ENCODE data around the gene LRRIQ1.
"Not testable (repeated sequence)": the region's sequence is repeated elsewhere in the genome, so short reads cannot be mapped to it uniquely, and the experiment has no call there.

The LRRIQ1 gene

DNA sequence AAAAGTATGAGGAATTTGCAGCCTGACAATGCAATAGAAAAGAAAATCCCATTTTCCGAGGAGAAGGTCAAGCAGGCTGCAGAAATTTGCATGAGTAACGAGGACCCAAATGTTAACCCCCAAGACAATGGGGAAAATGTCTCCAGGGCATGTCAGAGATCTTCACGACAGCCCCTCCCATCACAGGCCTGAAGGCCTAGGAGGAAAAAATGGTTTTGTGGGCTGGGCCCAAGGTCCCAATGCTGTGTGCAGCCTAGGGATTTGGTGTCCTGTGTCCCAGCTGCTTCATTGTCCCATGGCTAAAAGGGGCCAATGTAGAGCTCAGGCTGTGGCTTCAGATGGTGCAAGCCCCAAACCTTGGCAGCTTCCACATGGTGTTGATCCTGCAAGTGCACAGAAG lies 167.7 kb downstream of the LRRIQ1 start:
- not testable (repeated sequence) for DNase-seq (ENCODE audit: low read depth, low spot score)

GRCh38 chr12:85206543-85206942 lies 170.4 kb downstream of the LRRIQ1 start:
- DNase-seq (ENCODE audit: low read depth, low spot score) = no peak

DNA sequence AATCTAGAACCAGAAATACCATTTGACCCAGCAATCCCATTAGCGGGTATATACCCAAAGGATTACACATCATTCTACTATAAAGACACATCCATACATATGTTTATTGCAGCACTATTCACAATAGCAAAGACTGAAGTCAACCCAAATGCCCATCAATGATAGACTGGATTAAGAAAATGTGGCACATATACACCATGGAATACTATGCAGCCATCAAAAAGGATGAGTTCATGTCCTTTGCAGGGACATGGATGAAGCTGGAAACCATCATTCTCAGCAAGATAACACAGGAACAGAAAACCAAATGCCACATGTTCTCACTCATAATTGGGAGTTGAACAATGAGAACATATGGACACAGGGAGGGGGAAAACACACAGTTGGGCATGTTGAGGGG lies 188.2 kb downstream of the LRRIQ1 start:
- not testable (repeated sequence) for DNase-seq (ENCODE audit: low read depth, low spot score)

GRCh38 chr12:85225501-85225900 lies 189.3 kb downstream of the LRRIQ1 start:
- DNase-seq (ENCODE audit: low read depth, low spot score) = no peak

GRCh38 chr12:85237327-85237726 lies 201.2 kb downstream of the LRRIQ1 start:
- no peak for DNase-seq (ENCODE audit: low read depth, low spot score)

- DNase-seq (ENCODE audit: low read depth, low spot score) = no peak
Measured at GRCh38 chr12:85244561-85244960, 208.4 kb downstream of the LRRIQ1 start.

DNA sequence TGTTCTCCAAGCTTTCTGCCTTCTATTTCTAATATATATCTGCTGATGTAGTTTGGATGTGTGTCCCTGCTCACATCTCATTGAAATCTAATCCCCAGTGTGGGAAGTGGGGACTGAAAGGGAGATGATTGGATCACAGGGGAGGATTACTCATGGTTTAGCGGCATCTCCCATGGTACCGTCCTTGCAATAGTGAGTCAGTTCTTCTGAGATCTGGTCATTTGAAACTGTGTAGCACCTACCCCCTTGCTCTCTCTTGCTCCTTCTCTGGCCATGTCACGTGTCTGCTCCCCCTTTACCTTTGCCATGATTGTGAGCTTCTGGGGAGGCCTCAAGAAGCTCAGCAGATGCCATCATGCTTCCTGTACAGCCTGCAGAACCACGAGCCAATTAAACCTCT lies 217.7 kb downstream of the LRRIQ1 start:
- DNase-seq (ENCODE audit: low read depth, low spot score) = no peak

DNA sequence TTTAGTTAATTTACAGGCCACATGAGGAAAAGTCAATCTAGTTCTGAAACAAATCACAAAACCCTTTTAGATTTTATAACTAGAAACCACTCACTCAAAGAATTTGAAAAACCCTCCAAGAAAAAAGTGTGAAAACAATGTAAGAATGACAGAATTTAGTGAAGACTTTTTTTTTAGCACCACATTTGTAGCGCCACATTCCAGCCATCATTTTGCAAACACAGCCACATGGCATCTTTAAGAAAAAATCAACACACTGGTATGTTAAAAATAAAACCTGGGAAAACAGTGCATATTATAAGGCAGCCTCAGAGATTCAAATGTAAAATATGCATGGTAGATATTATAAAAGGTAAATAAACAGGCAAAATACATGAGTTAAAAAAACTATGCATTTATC lies 221.5 kb downstream of the LRRIQ1 start:
- no peak for DNase-seq (ENCODE audit: low read depth, low spot score)

- DNase-seq (ENCODE audit: low read depth, low spot score) = no peak
Measured at GRCh38 chr12:85260447-85260846, 224.3 kb downstream of the LRRIQ1 start.

- no peak for DNase-seq (ENCODE audit: low read depth, low spot score)
Measured at GRCh38 chr12:85260896-85261295, 224.7 kb downstream of the LRRIQ1 start.

- no peak for DNase-seq (ENCODE audit: low read depth, low spot score)
Measured at GRCh38 chr12:85266356-85266755, 230.2 kb downstream of the LRRIQ1 start.

GRCh38 chr12:85273381-85274314 lies 237.5 kb downstream of the LRRIQ1 start:
- DNase-seq (ENCODE audit: low read depth, low spot score) = no peak

DNA sequence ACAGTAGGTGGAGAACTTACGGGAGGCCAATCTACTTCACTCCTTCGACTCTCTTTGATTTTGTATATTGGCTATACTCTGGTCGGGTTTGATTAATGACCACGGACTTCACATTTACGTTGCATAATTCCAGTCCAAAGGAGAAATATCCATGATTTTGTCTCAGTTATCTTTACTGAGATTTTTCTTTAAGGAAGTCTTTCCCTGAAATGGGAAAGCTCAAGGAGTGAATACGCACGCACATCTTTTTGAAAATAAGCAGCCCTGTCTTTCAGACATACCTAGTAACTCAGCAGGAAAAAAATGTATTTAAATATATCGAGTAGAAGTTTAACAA lies 238.1 kb downstream of the LRRIQ1 start:
- DNase-seq (ENCODE audit: low read depth, low spot score) = no peak

GRCh38 chr12:85275374-85275773 lies 239.2 kb downstream of the LRRIQ1 start:
- DNase-seq (ENCODE audit: low read depth, low spot score) = no peak

DNA sequence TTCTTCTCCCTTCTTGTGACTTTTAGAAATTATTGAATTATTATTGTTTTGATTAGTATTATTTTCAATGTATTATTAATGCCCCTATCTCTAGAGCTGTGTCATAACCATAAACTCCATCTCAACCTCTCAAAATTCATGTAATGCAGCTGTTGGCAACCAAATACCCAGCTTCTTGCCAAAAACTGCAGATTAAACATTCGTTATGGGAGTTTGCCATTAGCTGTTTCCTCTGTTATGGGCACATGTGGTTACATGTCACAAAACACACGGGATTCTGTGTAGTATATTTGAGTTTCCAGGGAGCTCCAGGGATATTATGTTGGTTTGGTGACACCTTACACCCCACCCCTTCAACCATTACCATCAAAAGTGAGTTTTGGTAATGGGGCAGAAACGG lies 241.0 kb downstream of the LRRIQ1 start:
- DNase-seq (ENCODE audit: low read depth, low spot score) = no peak

GRCh38 chr12:85277900-85278597 lies 241.9 kb downstream of the LRRIQ1 start:
- no peak for DNase-seq (ENCODE audit: low read depth, low spot score)

- DNase-seq (ENCODE audit: low read depth, low spot score) = no peak
Measured at GRCh38 chr12:85278598-85279448, 242.7 kb downstream of the LRRIQ1 start.

DNA sequence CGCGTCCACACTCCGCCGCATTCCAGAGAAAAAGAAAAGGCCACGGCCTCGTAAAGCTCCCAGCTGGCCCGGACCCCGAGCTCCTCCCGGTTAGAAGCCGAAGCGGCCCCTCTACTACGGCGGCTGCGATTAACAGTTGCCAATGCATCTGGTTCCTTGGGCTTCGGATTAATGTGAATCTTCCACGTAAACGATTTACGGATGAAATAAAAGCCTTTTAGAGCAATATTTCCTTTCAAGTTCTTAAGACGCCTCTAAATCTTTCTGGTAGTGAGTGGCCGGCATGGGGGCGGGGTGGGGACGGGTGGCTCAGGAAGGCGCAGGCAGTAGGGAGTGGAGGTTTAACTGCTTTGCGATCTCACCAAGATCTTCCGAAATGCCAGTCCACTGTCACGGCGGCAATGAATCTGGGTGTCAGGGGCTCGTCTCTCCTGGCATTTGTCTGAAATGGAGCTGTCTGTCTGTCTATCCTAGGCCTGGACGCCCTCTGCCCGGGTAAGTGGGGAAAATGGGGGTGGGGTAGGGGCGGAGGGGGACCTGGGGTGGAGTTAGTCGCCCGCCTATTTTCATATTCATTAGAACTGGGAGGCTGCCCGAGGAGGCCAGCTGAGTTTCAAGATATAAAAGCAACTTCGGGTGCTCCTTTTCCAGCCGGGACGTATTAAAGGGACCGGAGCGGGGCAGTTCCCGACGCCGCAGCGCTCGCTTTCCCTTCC lies 243.5 kb downstream of the LRRIQ1 start:
- DNase-seq (ENCODE audit: low read depth, low spot score) = no peak

GRCh38 chr12:85280165-85280983 lies 244.2 kb downstream of the LRRIQ1 start, which contains the start of gene ALX1:
Gene ALX1 (plus strand): TSS chr12:85280220. CDS start chr12:85280262, 42 bp downstream.
- DNase-seq (ENCODE audit: low read depth, low spot score) = peak; percentile 57

DNA sequence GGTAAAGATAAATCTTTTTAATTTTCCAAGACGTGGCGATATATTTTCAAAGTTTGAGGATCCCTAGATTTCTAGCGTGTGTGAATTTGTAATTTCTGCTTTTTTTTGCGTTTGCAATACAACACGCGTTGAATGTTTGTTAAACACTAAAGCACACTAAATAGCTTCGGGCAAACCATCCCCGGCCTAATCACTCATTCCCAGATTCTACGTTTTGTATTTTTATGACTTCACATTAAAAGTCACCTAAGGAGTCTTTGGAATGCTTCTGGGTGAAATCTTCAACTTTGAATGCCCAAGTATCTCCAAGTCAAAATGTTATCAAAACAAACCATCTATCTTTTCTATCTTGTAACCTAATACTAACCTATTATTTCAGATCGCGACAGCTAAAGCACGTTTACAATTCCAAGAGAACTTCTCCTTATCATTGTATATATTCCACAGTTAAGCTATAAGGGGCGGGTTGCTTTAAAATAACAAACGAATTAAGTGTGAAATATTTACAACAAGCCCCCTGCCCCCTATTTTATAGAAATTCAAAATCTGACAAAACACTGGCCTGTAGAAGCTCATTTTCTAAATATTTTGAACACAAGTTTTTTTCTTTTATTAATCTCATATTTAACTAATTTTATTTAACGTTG lies 245.0 kb downstream of the LRRIQ1 start:
- no peak for DNase-seq (ENCODE audit: low read depth, low spot score)
